Endodermal cell (in vitro differentiated cells): ENCODE results near the gene CA5A. TPM values are rescaled to one million over a fixed set of nuclear protein-coding genes. Genes with fewer than 3 reads are reported as not detected.
"Not testable (repeated sequence)": the region's sequence is repeated elsewhere in the genome, so short reads cannot be mapped to it uniquely, and the experiment has no call there.

Source experiments
- DNase-seq: peaks from one replicate; pipeline ENCODE4 v3.0.0-alpha.2; 2017
- H3K27ac ChIP-seq: 2 replicates; pipeline ENCODE4 v1.5.1; 2013; ENCODE audit warnings: mild to moderate bottlenecking, low read depth, low read length, moderate library complexity
- H3K27me3 ChIP-seq: 2 replicates; pipeline ENCODE4 v1.6.1; 2013; ENCODE audit warnings: mild to moderate bottlenecking, low read length, moderate library complexity; ENCODE audit not compliant: insufficient read depth, control insufficient read depth, poor library complexity, severe bottlenecking
- H3K36me3 ChIP-seq: 2 replicates; pipeline ENCODE4 v1.7.0; 2013; ENCODE audit warnings: mild to moderate bottlenecking, low read length, moderate library complexity; ENCODE audit not compliant: control insufficient read depth, insufficient read depth
- H3K4me1 ChIP-seq: one replicate; pipeline ENCODE4 v1.7.0; 2013; ENCODE audit warnings: low read length; ENCODE audit not compliant: control insufficient read depth, insufficient read depth
- H3K4me3 ChIP-seq: 2 replicates; pipeline ENCODE4 v1.5.1; 2013; ENCODE audit warnings: mild to moderate bottlenecking, low read length, moderate library complexity
- H3K9ac ChIP-seq: 2 replicates; pipeline ENCODE4 v1.6.1; 2013; ENCODE audit warnings: mild to moderate bottlenecking, low read length, moderate library complexity; ENCODE audit not compliant: poor library complexity, severe bottlenecking; ENCODE audit errors: extremely low read depth
- H3K9me3 ChIP-seq: 2 replicates; pipeline ENCODE4 v1.6.1; 2013; ENCODE audit warnings: mild to moderate bottlenecking, low read length, moderate library complexity; ENCODE audit not compliant: control insufficient read depth
- H3K27ac Mint-ChIP-seq: 2 replicates; pipeline ENCODE4 v1.8.0; 2020; ENCODE audit warnings: mixed read lengths
- H3K27me3 Mint-ChIP-seq: 2 replicates; pipeline ENCODE4 v1.8.0; 2021; ENCODE audit warnings: mild to moderate bottlenecking, mixed read lengths; ENCODE audit not compliant: insufficient read depth
- H3K36me3 Mint-ChIP-seq: 2 replicates; pipeline ENCODE4 v1.8.0; 2020; ENCODE audit warnings: low read depth, mixed read lengths
- H3K4me1 Mint-ChIP-seq: 2 replicates; pipeline ENCODE4 v1.8.0; 2020; ENCODE audit warnings: mixed read lengths
- H3K4me3 Mint-ChIP-seq: 2 replicates; pipeline ENCODE4 v1.8.0; 2020; ENCODE audit warnings: mild to moderate bottlenecking, moderate library complexity, mixed read lengths
- H3K9me3 Mint-ChIP-seq: 2 replicates; pipeline ENCODE4 v1.8.0; 2020; ENCODE audit warnings: mild to moderate bottlenecking, mixed read lengths
- WGBS, 2 experiments: methylation state at CpG; one replicate each; pipeline versions ENCODE4 v1.1.5 to v1.1.7; 2013; ENCODE audit warnings: missing lambda C conversion rate in 2 of 2, mixed read lengths in 1 of 2; ENCODE audit not compliant: insufficient coverage in 1 of 2, insufficient read length in 1 of 2; 5-methylcytosine and 5-hydroxymethylcytosine counted together
- total RNA-seq, 2 donors: library from RNA; stranded (reverse); fragmentation: NEBNext Ultra II Directional in 1 of 2; extraction: Animal tissue kit (Norgen Biotek cat#: 25700) in 1 of 2; gene quantifications; 2 replicates in 1 of 2; 3 replicates in 1 of 2; pipeline ENCODE4 v1.2.1, GENCODE V29; 2021
- TF ChIP-seq, protein P1 (sequence below): fragments of 200-600 bp; sonication (generic); conservative IDR thresholded peaks from 2 replicates; pipeline ENCODE4 v1.5.0; 2021; ENCODE audit warnings: antibody characterized with exemption, mild to moderate bottlenecking

Gene CA5A
- total RNA-seq, 2 donors from 2014 or later, result not detected

- TF ChIP-seq, protein P1, sequence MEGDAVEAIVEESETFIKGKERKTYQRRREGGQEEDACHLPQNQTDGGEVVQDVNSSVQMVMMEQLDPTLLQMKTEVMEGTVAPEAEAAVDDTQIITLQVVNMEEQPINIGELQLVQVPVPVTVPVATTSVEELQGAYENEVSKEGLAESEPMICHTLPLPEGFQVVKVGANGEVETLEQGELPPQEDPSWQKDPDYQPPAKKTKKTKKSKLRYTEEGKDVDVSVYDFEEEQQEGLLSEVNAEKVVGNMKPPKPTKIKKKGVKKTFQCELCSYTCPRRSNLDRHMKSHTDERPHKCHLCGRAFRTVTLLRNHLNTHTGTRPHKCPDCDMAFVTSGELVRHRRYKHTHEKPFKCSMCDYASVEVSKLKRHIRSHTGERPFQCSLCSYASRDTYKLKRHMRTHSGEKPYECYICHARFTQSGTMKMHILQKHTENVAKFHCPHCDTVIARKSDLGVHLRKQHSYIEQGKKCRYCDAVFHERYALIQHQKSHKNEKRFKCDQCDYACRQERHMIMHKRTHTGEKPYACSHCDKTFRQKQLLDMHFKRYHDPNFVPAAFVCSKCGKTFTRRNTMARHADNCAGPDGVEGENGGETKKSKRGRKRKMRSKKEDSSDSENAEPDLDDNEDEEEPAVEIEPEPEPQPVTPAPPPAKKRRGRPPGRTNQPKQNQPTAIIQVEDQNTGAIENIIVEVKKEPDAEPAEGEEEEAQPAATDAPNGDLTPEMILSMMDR, result no peak
Measured at GRCh38 chr16:87878704-87879103, 57.6 kb downstream of the CA5A start.

DNA sequence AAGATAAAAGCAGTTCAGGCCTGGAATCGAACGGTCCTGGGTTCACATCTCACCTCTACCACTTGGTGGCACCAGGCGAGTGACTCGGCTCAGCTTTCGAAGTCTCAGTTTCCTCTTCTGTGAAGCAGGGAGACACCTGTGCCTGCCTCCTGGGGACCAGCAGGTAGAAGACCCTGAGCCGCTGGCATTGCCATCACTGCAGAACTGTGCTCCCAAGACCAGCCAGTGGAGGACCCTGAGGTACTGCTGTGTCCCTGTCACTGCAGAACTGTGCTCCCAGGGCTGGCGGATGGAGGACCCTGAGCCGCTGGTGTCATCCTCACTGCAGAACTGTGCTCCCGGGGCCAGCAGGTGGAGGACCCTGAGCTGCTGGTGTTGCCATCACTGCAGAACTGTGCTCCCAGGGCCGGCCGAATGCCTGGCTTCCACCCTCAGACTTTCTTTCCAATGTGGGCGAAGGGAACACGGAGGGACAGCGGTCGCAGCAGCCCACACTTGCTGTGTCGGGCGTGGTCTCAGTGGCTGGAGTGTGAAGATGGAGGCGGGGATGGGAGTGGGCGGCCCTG, 58.3 kb downstream of the CA5A start:
- Mint-ChIP-seq H3K4me3 (no peak overlapping the region), H3K9me3 (no peaks in the 10 kb centered on the region), H3K27me3 (peaks cover 5% of the 10 kb centered on the region), H3K27ac (no peak overlapping the region), H3K36me3 (no peaks in the 10 kb centered on the region), H3K4me1 (peaks cover 49% of the 10 kb centered on the region)
- Histone ChIP-seq H3K36me3 (no peaks in the 10 kb centered on the region), H3K9ac (no peak overlapping the region), H3K27ac (no peak overlapping the region), H3K9me3 (no peaks in the 10 kb centered on the region), H3K27me3 (no peaks in the 10 kb centered on the region), H3K4me1 (no peaks in the 10 kb centered on the region), H3K4me3 (no peak overlapping the region)
- peak; percentile 67 for DNase-seq
- TF ChIP-seq, protein P1, result peak; percentile 61
- 86 to 89% methylated on average over 8 to 19 of the region's 19 CpGs for WGBS, 2 experiments

More at GRCh38 chr16:87878704-87879103, 57.6 kb downstream of the CA5A start:
- no peaks in the 10 kb centered on the region for H3K27me3 ChIP-seq
- peak; percentile 83 for DNase-seq
- Mint-ChIP-seq H3K4me3 (no peak overlapping the region), H3K36me3 (no peaks in the 10 kb centered on the region), H3K9me3 (no peaks in the 10 kb centered on the region), H3K27me3 (peaks cover 5% of the 10 kb centered on the region), H3K4me1 (peaks cover 49% of the 10 kb centered on the region), H3K27ac (peak overlapping the region; percentile 57)
- H3K4me1 ChIP-seq, result no peaks in the 10 kb centered on the region
- no peaks in the 10 kb centered on the region for H3K36me3 ChIP-seq
- no peak overlapping the region for H3K27ac ChIP-seq
- no peak overlapping the region for H3K4me3 ChIP-seq
- 60 to 66% methylated on average over 5 of the region's 5 CpGs for WGBS, 2 experiments
- H3K9me3 ChIP-seq, result no peaks in the 10 kb centered on the region
- no peak overlapping the region for H3K9ac ChIP-seq

- DNase-seq, result peak; percentile 90
- H3K27me3 Mint-ChIP-seq, result peaks cover 4% of the 10 kb centered on the region
- Histone ChIP-seq H3K4me1 (peaks cover 7% of the 10 kb centered on the region), H3K9ac (no peak overlapping the region), H3K9me3 (no peaks in the 10 kb centered on the region), H3K4me3 (no peak overlapping the region), H3K36me3 (no peaks in the 10 kb centered on the region), H3K27ac (no peak overlapping the region), H3K27me3 (no peaks in the 10 kb centered on the region)
- H3K36me3 Mint-ChIP-seq, result no peaks in the 10 kb centered on the region
- H3K4me1 Mint-ChIP-seq, result peaks cover 50% of the 10 kb centered on the region
- peak overlapping the region; percentile 28 for H3K4me3 Mint-ChIP-seq
- no peaks in the 10 kb centered on the region for H3K9me3 Mint-ChIP-seq
- peak overlapping the region; percentile 87 for H3K27ac Mint-ChIP-seq
- WGBS, 2 experiments, result 23 to 27% methylated on average over 20 to 24 of the region's 24 CpGs
- TF ChIP-seq, protein P1, result no peak
Measured at GRCh38 chr16:87874639-87875427, 61.5 kb downstream of the CA5A start.

- not testable (repeated sequence) for H3K9me3 ChIP-seq, H3K27me3 ChIP-seq, H3K4me1 ChIP-seq, H3K9me3 Mint-ChIP-seq
- Histone ChIP-seq H3K27ac (peak overlapping the region; percentile 85), H3K9ac (peak overlapping the region; percentile 96), H3K36me3 (peaks cover 20% of the 10 kb centered on the region), H3K4me3 (peak overlapping the region; percentile 78)
- 4 to 7% methylated on average over 12 to 20 of the region's 24 CpGs for WGBS, 2 experiments
- H3K36me3 Mint-ChIP-seq, result peaks cover 19% of the 10 kb centered on the region
- DNase-seq, result peak; percentile 98
- peaks cover 44% of the 10 kb centered on the region for H3K4me1 Mint-ChIP-seq
- peak overlapping the region; percentile 93 for H3K4me3 Mint-ChIP-seq
- peak overlapping the region; percentile 99 for H3K27ac Mint-ChIP-seq
- peaks cover 36% of the 10 kb centered on the region for H3K27me3 Mint-ChIP-seq
Measured at GRCh38 chr16:87870418-87871291, 65.7 kb downstream of the CA5A start.
